ENCODE results near the gene GCLC.

- TF ChIP-seq POLR2A (IDR thresholded peaks at IDR 0.05) (no peak), POLR2AphosphoS5 (IDR thresholded peaks at IDR 0.05) (no peak)
- TF ChIP-seq, protein P1, sequence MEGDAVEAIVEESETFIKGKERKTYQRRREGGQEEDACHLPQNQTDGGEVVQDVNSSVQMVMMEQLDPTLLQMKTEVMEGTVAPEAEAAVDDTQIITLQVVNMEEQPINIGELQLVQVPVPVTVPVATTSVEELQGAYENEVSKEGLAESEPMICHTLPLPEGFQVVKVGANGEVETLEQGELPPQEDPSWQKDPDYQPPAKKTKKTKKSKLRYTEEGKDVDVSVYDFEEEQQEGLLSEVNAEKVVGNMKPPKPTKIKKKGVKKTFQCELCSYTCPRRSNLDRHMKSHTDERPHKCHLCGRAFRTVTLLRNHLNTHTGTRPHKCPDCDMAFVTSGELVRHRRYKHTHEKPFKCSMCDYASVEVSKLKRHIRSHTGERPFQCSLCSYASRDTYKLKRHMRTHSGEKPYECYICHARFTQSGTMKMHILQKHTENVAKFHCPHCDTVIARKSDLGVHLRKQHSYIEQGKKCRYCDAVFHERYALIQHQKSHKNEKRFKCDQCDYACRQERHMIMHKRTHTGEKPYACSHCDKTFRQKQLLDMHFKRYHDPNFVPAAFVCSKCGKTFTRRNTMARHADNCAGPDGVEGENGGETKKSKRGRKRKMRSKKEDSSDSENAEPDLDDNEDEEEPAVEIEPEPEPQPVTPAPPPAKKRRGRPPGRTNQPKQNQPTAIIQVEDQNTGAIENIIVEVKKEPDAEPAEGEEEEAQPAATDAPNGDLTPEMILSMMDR (IDR thresholded peaks at IDR 0.05) = no peak
Observed at GRCh38 chr6:53455678-53456077, 89.2 kb downstream of the GCLC start.
